Right lobe of liver (tissue), 6 donors: ENCODE results near the gene ST8SIA6. TPM values are rescaled to one million over a fixed set of nuclear protein-coding genes. Genes with fewer than 3 reads are reported as not detected.

ENCODE experiments used
- ATAC-seq, 4 donors: fragments of 200-7000 bp; cut with Tn5 transposase; one replicate each; pipeline ENCODE4 v1.9.1; 2020; ENCODE audit warnings: mild to moderate bottlenecking in 4 of 4, moderate library complexity in 4 of 4
- DNase-seq, 3 donors: peaks; one replicate each; pipeline ENCODE4 v3.0.0-alpha.2; 2020
- H3K27ac ChIP-seq, 3 donors: fragments of 200-600 bp; one replicate each; pipeline ENCODE4 v1.8.0; 2022
- H3K27me3 ChIP-seq, 2 donors: fragments of 200-600 bp; one replicate each; pipeline ENCODE4 v1.8.0; 2022
- H3K36me3 ChIP-seq, 4 donors: fragments of 200-600 bp; sonication (generic) in 1 of 4; one replicate each; pipeline versions ENCODE4 v1.5.1 to v1.8.0; 2017 to 2022; ENCODE audit warnings: control low read depth in 1 of 4
- H3K4me1 ChIP-seq, 4 donors: fragments of 200-600 bp; sonication (generic) in 1 of 4; one replicate each; pipeline versions ENCODE4 v1.5.1 to v1.8.0; 2017 to 2022; ENCODE audit warnings: control low read depth in 1 of 4
- H3K4me3 ChIP-seq, 3 donors: fragments of 200-600 bp; one replicate each; pipeline ENCODE4 v1.8.0; 2022
- H3K9me3 ChIP-seq, 4 donors: fragments of 200-600 bp; sonication (generic) in 1 of 4; one replicate each; pipeline versions ENCODE4 v1.5.1 to v1.8.0; 2017 to 2022; ENCODE audit warnings: control low read depth in 1 of 4
- POLR2A ChIP-seq: fragments of 450-650 bp; IDR thresholded peaks from one replicate; pipeline ENCODE4 v1.6.1; 2017; ENCODE audit warnings: antibody characterized with exemption, mild to moderate bottlenecking
- WGBS: methylation state at CpG from one replicate; pipeline ENCODE4 v1.1.6; 2018; ENCODE audit warnings: low coverage, low lambda C conversion rate; ENCODE audit not compliant: insufficient coverage; ENCODE audit errors: missing lambda C conversion rate; 5-methylcytosine and 5-hydroxymethylcytosine counted together
- intact Hi-C, 2 donors: fragments of 100-400 bp; cut with DNase I; formaldehyde crosslinking; loops; one replicate each; pipeline versions ENCODE4 v1.11.2 to v1.14.1; 2022
- total RNA-seq, 6 experiments: library from RNA; depleted of rRNA in 2 of 6; stranded (reverse); fragments of >200 nt in 2 of 6; fragmentation: NEBNext Ultra II Directional in 3 of 6; extraction: Animal tissue kit (Norgen Biotek cat#: 25700) in 3 of 6; gene quantifications; one replicate each; pipeline versions ENCODE4 v1.1.0 to v1.2.4, GENCODE V29; 2016 to 2023
- TF ChIP-seq, protein P1 (sequence below), 4 donors: fragments of 200-600 bp in 3 of 4; fragments of 450-650 bp in 1 of 4; IDR thresholded peaks; one replicate each; pipeline versions ENCODE4 v1.5.1 to v1.8.0; 2016 to 2022; ENCODE audit warnings: antibody characterized with exemption in 4 of 4, mild to moderate bottlenecking in 2 of 4
- donor health status: DM: no; HTN: yes; CAD: no.
- donor health status: DM: no; HTN: no; CAD: no.
- donor health status: DM: no; HTN: no; CAD: no.
- donor health status: DM: no; HTN: yes; CAD: no.
- donor health status: DM: no; HTN: yes; CAD: no.

ST8SIA6 gene
- total RNA-seq, 6 experiments from 2014 or later = 0.39 to 2.2 (median 1.4) TPM

GRCh38 chr10:17348501-17349349 lies 105.7 kb downstream of the ST8SIA6 start:
- 60% methylated on average over 21 of the region's 21 CpGs for WGBS
- Histone ChIP-seq H3K9me3 (no peaks in the 10 kb centered on the region), H3K4me1 (peaks cover 0 to under 1% (median 0%) of the 10 kb centered on the region in 4 donors), H3K4me3 (no peak overlapping the region), H3K27ac (no peak overlapping the region), H3K27me3 (no peaks in the 10 kb centered on the region), H3K36me3 (no peaks in the 10 kb centered on the region)
- DNase-seq = peak in 1 of 3 donors; percentile 47
- TF ChIP-seq, protein P1, sequence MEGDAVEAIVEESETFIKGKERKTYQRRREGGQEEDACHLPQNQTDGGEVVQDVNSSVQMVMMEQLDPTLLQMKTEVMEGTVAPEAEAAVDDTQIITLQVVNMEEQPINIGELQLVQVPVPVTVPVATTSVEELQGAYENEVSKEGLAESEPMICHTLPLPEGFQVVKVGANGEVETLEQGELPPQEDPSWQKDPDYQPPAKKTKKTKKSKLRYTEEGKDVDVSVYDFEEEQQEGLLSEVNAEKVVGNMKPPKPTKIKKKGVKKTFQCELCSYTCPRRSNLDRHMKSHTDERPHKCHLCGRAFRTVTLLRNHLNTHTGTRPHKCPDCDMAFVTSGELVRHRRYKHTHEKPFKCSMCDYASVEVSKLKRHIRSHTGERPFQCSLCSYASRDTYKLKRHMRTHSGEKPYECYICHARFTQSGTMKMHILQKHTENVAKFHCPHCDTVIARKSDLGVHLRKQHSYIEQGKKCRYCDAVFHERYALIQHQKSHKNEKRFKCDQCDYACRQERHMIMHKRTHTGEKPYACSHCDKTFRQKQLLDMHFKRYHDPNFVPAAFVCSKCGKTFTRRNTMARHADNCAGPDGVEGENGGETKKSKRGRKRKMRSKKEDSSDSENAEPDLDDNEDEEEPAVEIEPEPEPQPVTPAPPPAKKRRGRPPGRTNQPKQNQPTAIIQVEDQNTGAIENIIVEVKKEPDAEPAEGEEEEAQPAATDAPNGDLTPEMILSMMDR (IDR thresholded peaks at IDR 0.05) = no peak
- TF ChIP-seq POLR2A = no peak
- no peak for ATAC-seq
- intact Hi-C loops = no loop called here

DNA sequence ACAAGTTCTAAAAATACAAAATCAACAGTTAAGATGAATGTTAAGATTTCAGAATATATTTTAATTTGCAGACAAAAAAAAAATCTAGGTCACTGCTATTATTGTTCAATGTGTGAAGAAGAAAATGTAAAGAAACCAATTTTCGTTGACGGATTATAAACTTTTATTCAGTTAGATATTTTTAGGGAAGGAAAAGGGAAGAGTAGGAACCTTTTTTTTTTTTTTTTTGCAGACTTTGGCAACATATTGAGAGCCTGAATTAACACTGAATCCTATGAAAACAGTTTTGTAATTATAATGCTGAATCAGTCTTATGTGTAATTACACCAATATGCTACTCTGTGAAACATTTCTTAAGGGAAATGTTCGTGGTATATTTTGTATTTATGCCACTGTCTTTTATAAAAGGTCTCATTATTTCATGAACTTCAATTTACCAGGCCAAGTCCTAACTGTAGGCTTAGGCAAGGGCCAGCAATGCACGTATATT lies 106.3 kb downstream of the ST8SIA6 start:
- no peak for ATAC-seq
- Histone ChIP-seq H3K27ac (no peak overlapping the region), H3K4me3 (no peak overlapping the region)

GRCh38 chr10:17344206-17344605 lies 110.2 kb downstream of the ST8SIA6 start:
- no peak for DNase-seq
- Histone ChIP-seq H3K27ac (no peak overlapping the region), H3K4me1 (peaks cover 0 to 6% (median 0%) of the 10 kb centered on the region in 4 donors), H3K36me3 (no peaks in the 10 kb centered on the region), H3K9me3 (no peaks in the 10 kb centered on the region), H3K4me3 (no peak overlapping the region), H3K27me3 (no peaks in the 10 kb centered on the region)
- ATAC-seq = no peak
- WGBS = 66% methylated on average over 4 of the region's 4 CpGs
- intact Hi-C loops = no loop called here
- TF ChIP-seq, protein P1 (IDR thresholded peaks at IDR 0.05) = no peak
- TF ChIP-seq POLR2A = no peak

More for the DNA sequence above, 106.3 kb downstream of the ST8SIA6 start:
- DNase-seq = no peak
- TF ChIP-seq POLR2A = no peak
- TF ChIP-seq, protein P1 (IDR thresholded peaks at IDR 0.05) = no peak
- 66% methylated on average over 4 of the region's 4 CpGs for WGBS
- no peaks in the 10 kb centered on the region for H3K9me3 ChIP-seq
- H3K4me1 ChIP-seq = peaks cover 0 to 6% (median 0%) of the 10 kb centered on the region in 4 donors
- H3K36me3 ChIP-seq = no peaks in the 10 kb centered on the region
- no peaks in the 10 kb centered on the region for H3K27me3 ChIP-seq
- intact Hi-C loops = no loop called here

GRCh38 chr10:17343118-17343517 lies 111.3 kb downstream of the ST8SIA6 start:
- 17% methylated on average over 3 of the region's 3 CpGs for WGBS
- TF ChIP-seq POLR2A = no peak
- TF ChIP-seq, protein P1 (IDR thresholded peaks at IDR 0.05) = no peak
- Histone ChIP-seq H3K4me1 (peaks cover 0 to 6% (median 0%) of the 10 kb centered on the region in 4 donors), H3K4me3 (no peak overlapping the region), H3K9me3 (no peaks in the 10 kb centered on the region), H3K36me3 (no peaks in the 10 kb centered on the region), H3K27ac (no peak overlapping the region), H3K27me3 (no peaks in the 10 kb centered on the region)
- ATAC-seq (peak; percentile 53 to 86 (median 76)), DNase-seq (no peak)
- intact Hi-C loops = no loop called here
